SU-DHL-6 (cell line): ENCODE measurements around the gene ATP5PD.

Experiments used
- CTCF ChIP-seq: fragments of 200-600 bp; sonication (generic); IDR thresholded peaks from one replicate; pipeline ENCODE4 v1.5.1; 2017; ENCODE audit warnings: antibody characterized with exemption, mild to moderate bottlenecking, low read length, moderate library complexity; ENCODE audit not compliant: insufficient read depth, poor library complexity, severe bottlenecking
- EZH2phosphoT487 ChIP-seq: fragments of 200-600 bp; sonication (generic), shearing (Covaris generic); conservative IDR thresholded peaks from 2 replicates; pipeline ENCODE4 v1.6.1; 2018; ENCODE audit warnings: mild to moderate bottlenecking, antibody characterized with exemption, low read length, moderate library complexity, mixed read lengths

DNA sequence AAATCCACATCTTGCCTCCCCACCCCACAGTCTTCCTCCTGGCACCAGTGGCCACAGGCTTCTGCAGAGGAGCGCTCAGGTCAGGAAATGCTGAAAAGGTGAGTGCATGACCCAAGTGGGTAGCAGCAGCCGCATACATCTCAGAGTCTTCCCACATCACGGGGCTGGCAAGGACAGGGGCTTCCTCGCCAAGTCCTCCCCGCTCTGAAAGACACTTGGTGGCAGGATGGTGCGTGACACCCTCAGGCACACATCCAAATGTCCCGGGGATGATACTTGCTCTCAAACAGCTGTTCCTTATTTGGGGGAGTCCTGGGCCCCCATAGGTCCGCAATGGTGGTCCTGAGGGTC lies 32.2 kb upstream of the ATP5PD start:
- TF ChIP-seq CTCF (no peak), EZH2phosphoT487 (no peak)
